Brain microvascular endothelial cell (primary cell): ENCODE data around the gene FAM76A.
"Not testable (repeated sequence)": the region's sequence is repeated elsewhere in the genome, so short reads cannot be mapped to it uniquely, and the experiment has no call there.

Experiments used
- DNase-seq: peaks from one replicate; pipeline ENCODE4 v3.0.0-alpha.2; 2020
- H3K27ac ChIP-seq: fragments of 250-450 bp; sonication (Bioruptor Pico); 2 replicates; pipeline ENCODE4 v1.5.1; 2020; ENCODE audit warnings: mild to moderate bottlenecking, moderate library complexity
- H3K27me3 ChIP-seq: fragments of 250-450 bp; sonication (Bioruptor Pico); replicated peaks from 2 replicates; pipeline ENCODE4 v1.5.1; 2020; ENCODE audit warnings: mild to moderate bottlenecking
- H3K36me3 ChIP-seq: fragments of 250-450 bp; sonication (Bioruptor Pico); replicated peaks from 2 replicates; pipeline ENCODE4 v1.5.1; 2020; ENCODE audit warnings: mild to moderate bottlenecking
- H3K4me3 ChIP-seq: 2 replicates; pipeline ENCODE4 v1.5.1; 2011; ENCODE audit warnings: low read depth, mild to moderate bottlenecking, control low read depth, low read length, moderate library complexity
- in situ Hi-C: cut with HindIII; loops from 2 replicates; pipeline ENCODE4 v1.10.0; 2017; ENCODE audit warnings: low sequenced_read_pairs, low pct_ligation_motif_present
- TF ChIP-seq, protein P1 (sequence below): IDR thresholded peaks from 2 replicates; pipeline ENCODE4 v1.5.1; 2011; ENCODE audit warnings: low read depth, mild to moderate bottlenecking, moderate library complexity, low read length, control low read depth, inconsistent platforms; ENCODE audit errors: missing control alignments

Gene FAM76A

DNA sequence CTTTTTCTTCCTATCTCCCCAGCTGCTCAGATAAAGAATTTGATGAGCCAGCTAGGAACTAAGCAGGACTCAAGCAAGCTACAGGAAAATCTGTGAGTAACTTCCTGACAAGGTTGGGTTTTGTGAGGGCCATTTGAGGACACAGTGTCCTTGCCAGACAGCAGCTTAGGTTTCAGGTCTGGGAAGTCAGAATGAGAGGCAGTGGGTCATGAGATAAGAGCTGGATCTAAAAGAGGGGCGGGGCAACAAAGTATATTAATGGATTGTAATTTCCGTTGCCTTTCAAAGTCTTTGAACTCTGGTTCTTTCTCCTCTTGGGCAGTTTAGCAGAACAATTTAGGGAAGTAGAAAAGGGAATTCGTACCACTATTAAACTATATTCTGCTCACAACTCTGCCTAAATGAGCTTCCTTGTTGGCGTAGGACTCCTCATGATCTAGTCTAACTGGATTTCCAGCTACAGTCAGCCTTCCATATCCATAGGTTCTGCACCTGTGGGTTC lies 63.8 kb downstream of the FAM76A start:
- Histone ChIP-seq H3K36me3 (peaks cover 29% of the 10 kb centered on the region), H3K4me3 (no peak overlapping the region), H3K27ac (no peak overlapping the region), H3K27me3 (no peaks in the 10 kb centered on the region)
- in situ Hi-C loops: no loop called here
- TF ChIP-seq, protein P1, sequence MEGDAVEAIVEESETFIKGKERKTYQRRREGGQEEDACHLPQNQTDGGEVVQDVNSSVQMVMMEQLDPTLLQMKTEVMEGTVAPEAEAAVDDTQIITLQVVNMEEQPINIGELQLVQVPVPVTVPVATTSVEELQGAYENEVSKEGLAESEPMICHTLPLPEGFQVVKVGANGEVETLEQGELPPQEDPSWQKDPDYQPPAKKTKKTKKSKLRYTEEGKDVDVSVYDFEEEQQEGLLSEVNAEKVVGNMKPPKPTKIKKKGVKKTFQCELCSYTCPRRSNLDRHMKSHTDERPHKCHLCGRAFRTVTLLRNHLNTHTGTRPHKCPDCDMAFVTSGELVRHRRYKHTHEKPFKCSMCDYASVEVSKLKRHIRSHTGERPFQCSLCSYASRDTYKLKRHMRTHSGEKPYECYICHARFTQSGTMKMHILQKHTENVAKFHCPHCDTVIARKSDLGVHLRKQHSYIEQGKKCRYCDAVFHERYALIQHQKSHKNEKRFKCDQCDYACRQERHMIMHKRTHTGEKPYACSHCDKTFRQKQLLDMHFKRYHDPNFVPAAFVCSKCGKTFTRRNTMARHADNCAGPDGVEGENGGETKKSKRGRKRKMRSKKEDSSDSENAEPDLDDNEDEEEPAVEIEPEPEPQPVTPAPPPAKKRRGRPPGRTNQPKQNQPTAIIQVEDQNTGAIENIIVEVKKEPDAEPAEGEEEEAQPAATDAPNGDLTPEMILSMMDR: no peak
- peak; percentile 52 for DNase-seq

DNA sequence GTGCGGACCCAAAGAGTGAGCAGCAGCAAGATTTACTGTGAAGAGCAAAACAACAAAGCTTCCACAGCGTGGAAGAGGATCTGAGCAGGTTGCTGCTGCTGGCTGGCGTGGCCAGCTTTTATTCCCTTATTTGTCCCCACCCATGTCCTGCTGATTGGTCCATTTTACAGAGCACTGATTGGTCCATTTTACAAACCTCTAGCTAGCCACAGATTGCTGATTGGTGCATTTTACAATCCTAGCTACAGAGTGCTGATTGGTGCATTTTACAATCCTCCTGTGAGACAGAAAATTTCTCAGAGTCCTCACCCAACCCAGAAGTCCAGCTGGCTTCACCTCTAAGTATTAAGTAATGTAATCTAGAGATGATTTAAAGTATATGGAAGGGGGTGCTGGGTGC lies 64.5 kb downstream of the FAM76A start:
- in situ Hi-C loops, H3K27ac ChIP-seq, H3K27me3 ChIP-seq, H3K4me3 ChIP-seq, DNase-seq: not testable (repeated sequence)
- peaks cover 32% of the 10 kb centered on the region for H3K36me3 ChIP-seq

- no peak overlapping the region for H3K4me3 ChIP-seq
- in situ Hi-C loops: no loop called here
- peaks cover 58% of the 10 kb centered on the region for H3K36me3 ChIP-seq
- DNase-seq: no peak
- H3K27me3 ChIP-seq: no peaks in the 10 kb centered on the region
- TF ChIP-seq, protein P1: no peak
- no peak overlapping the region for H3K27ac ChIP-seq
Observed at GRCh38 chr1:27795601-27796000, 69.8 kb downstream of the FAM76A start.

- no peak for DNase-seq
- TF ChIP-seq, protein P1: no peak
- Histone ChIP-seq H3K4me3 (no peak overlapping the region), H3K36me3 (peaks cover 33% of the 10 kb centered on the region), H3K27ac (no peak overlapping the region), H3K27me3 (no peaks in the 10 kb centered on the region)
- in situ Hi-C loops: no loop called here
Observed at GRCh38 chr1:27804791-27805190, 79.0 kb downstream of the FAM76A start.

- no peak for DNase-seq
- Histone ChIP-seq H3K36me3 (peaks cover 16% of the 10 kb centered on the region), H3K27ac (no peak overlapping the region), H3K4me3 (no peak overlapping the region), H3K27me3 (no peaks in the 10 kb centered on the region)
- TF ChIP-seq, protein P1: no peak
- in situ Hi-C loops: no loop called here
Observed at GRCh38 chr1:27806758-27807157, 81.0 kb downstream of the FAM76A start.

GRCh38 chr1:27807385-27807784 lies 81.6 kb downstream of the FAM76A start:
- no peak for DNase-seq
- H3K36me3 ChIP-seq: peaks cover 15% of the 10 kb centered on the region
- H3K27ac ChIP-seq: no peak overlapping the region
- no peaks in the 10 kb centered on the region for H3K27me3 ChIP-seq
- TF ChIP-seq, protein P1: no peak
- in situ Hi-C loops: no loop called here
- no peak overlapping the region for H3K4me3 ChIP-seq

- in situ Hi-C loops, H3K4me3 ChIP-seq, H3K27ac ChIP-seq, H3K27me3 ChIP-seq, DNase-seq: not testable (repeated sequence)
- H3K36me3 ChIP-seq: peaks cover 13% of the 10 kb centered on the region
Observed at GRCh38 chr1:27808131-27808530, 82.4 kb downstream of the FAM76A start.
